B cell (primary cell): Measurements from ENCODE around the gene TXNRD3. TPM values are rescaled to one million over a fixed set of nuclear protein-coding genes. Genes with fewer than 3 reads are reported as not detected.
A peak's percentile ranks its signal among the peaks of the same experiment; 100 is the strongest.

Experiments
- ATAC-seq: fragments of 200-7000 bp; cut with Tn5 transposase; one replicate; pipeline ENCODE4 v1.10.0; 2021; ENCODE audit warnings: low read depth, mild to moderate bottlenecking, moderate number of reproducible peaks, moderate library complexity
- CTCF ChIA-PET: fragments of 350-600 bp; sonication (Branson Sonifier 250); formaldehyde crosslinking; loops from one replicate; lab custom pipeline; 2021; ENCODE audit warnings: antibody characterized with exemption, inconsistent platforms; lab: Charles Lee
- POLR2A ChIA-PET: fragments of 350-600 bp; sonication (Branson Sonifier 250); formaldehyde crosslinking; loops from one replicate; lab custom pipeline; 2021; ENCODE audit warnings: antibody characterized with exemption; lab: Charles Lee
- DNase-seq: peaks from one replicate; pipeline ENCODE4 v3.0.0; 2013
- H2AFZ ChIP-seq: 2 replicates; pipeline ENCODE4 v1.6.1; 2012; ENCODE audit warnings: mild to moderate bottlenecking, low read depth, low read length; ENCODE audit not compliant: insufficient read depth, poor library complexity, severe bottlenecking
- H3K27ac ChIP-seq, 2 donors: 1 replicate in 1 of 2; 2 replicates in 1 of 2; pipeline ENCODE4 v1.5.1; 2012 to 2013; ENCODE audit warnings: low read length in 2 of 2, mild to moderate bottlenecking in 2 of 2, moderate library complexity in 1 of 2
- H3K27me3 ChIP-seq, 4 experiments: fragments of 200-600 bp in 1 of 4; sonication (generic) in 1 of 4; replicated peaks in 1 of 4; 1 replicate in 2 of 4; 2 replicates in 2 of 4; pipeline versions ENCODE4 v1.6.1 to v1.7.0; 2013 to 2016; ENCODE audit warnings: low read length in 3 of 4, mild to moderate bottlenecking in 2 of 4, mixed read lengths in 1 of 4, moderate library complexity in 1 of 4; ENCODE audit not compliant: insufficient read depth in 4 of 4, control insufficient read depth in 3 of 4; ENCODE audit errors: control extremely low read depth in 1 of 4
- H3K36me3 ChIP-seq, 2 experiments: replicated peaks in 1 of 2; 1 replicate in 1 of 2; 2 replicates in 1 of 2; pipeline versions ENCODE4 v1.6.1 to v1.7.1; 2013; ENCODE audit warnings: low read length in 1 of 2; ENCODE audit not compliant: insufficient read depth in 2 of 2, control insufficient read depth in 1 of 2; ENCODE audit errors: control extremely low read depth in 1 of 2, extremely low read depth in 1 of 2
- H3K4me1 ChIP-seq, 2 donors: fragments of 200-600 bp in 1 of 2; sonication (generic) in 1 of 2; 1 replicate in 1 of 2; 2 replicates in 1 of 2; pipeline versions ENCODE4 v1.5.1 to v1.6.1; 2013 to 2017; ENCODE audit warnings: low read length in 2 of 2; ENCODE audit not compliant: control insufficient read depth in 2 of 2, insufficient read depth in 2 of 2
- H3K4me2 ChIP-seq: replicated peaks from 2 replicates; pipeline ENCODE3; 2012; ENCODE audit warnings: mild to moderate bottlenecking, low read depth, low read length; ENCODE audit not compliant: poor library complexity, severe bottlenecking
- H3K4me3 ChIP-seq, 5 experiments: fragments of 200-600 bp in 1 of 5; sonication (generic) in 1 of 5; 1 replicate in 3 of 5; 2 replicates in 2 of 5; pipeline versions ENCODE4 v1.5.1 to v1.7.0; 2011 to 2016; ENCODE audit warnings: low read length in 4 of 5, mild to moderate bottlenecking in 4 of 5, low read depth in 2 of 5, control low read depth in 1 of 5, moderate library complexity in 1 of 5; ENCODE audit not compliant: insufficient read depth in 1 of 5; ENCODE audit errors: control extremely low read depth in 1 of 5, extremely low read depth in 1 of 5
- H3K79me2 ChIP-seq: fragments of 200-600 bp; sonication (generic); one replicate; pipeline ENCODE4 v1.6.0; 2016; ENCODE audit warnings: low read length; ENCODE audit not compliant: control insufficient read depth, insufficient read depth
- H3K9ac ChIP-seq: fragments of 200-600 bp; sonication (generic); 2 replicates; pipeline ENCODE4 v1.6.1; 2017; ENCODE audit warnings: mild to moderate bottlenecking, low read length, moderate library complexity
- H3K9me3 ChIP-seq, 3 donors: one replicate each; pipeline versions ENCODE4 v1.6.1 to v1.7.1; 2013; ENCODE audit warnings: low read length in 2 of 3; ENCODE audit not compliant: control insufficient read depth in 2 of 3, insufficient read depth in 1 of 3; ENCODE audit errors: control extremely low read depth in 1 of 3
- H4K20me1 ChIP-seq: 2 replicates; pipeline ENCODE4 v1.6.0; 2012; ENCODE audit warnings: mild to moderate bottlenecking, low read length; ENCODE audit not compliant: insufficient read depth, control insufficient read depth, poor library complexity, severe bottlenecking
- H3K27ac Mint-ChIP-seq: one replicate; pipeline ENCODE4 v1.8.0; 2021; ENCODE audit warnings: mixed read lengths
- H3K27me3 Mint-ChIP-seq: one replicate; pipeline ENCODE4 v1.8.0; 2021; ENCODE audit warnings: mixed read lengths
- H3K4me1 Mint-ChIP-seq: one replicate; pipeline ENCODE4 v1.8.0; 2021; ENCODE audit warnings: mixed read lengths
- H3K4me3 Mint-ChIP-seq: one replicate; pipeline ENCODE4 v1.8.0; 2021; ENCODE audit warnings: mixed read lengths
- H3K9me3 Mint-ChIP-seq: one replicate; pipeline ENCODE4 v1.8.0; 2022; ENCODE audit warnings: mixed read lengths; ENCODE audit not compliant: insufficient read depth
- CTCF ChIP-seq: fragments of 200-600 bp; IDR thresholded peaks from one replicate; pipeline ENCODE4 v1.8.0; 2022; ENCODE audit warnings: antibody characterized with exemption, mild to moderate bottlenecking
- EZH2 ChIP-seq: IDR thresholded peaks from 2 replicates; pipeline ENCODE4 v1.6.1; 2012; ENCODE audit warnings: borderline replicate concordance, low read depth, mild to moderate bottlenecking, moderate library complexity, low read length; ENCODE audit not compliant: insufficient read depth, poor library complexity, severe bottlenecking
- WGBS: methylation state at CpG from one replicate; pipeline ENCODE4 v1.1.5; 2013; ENCODE audit warnings: missing lambda C conversion rate; ENCODE audit not compliant: insufficient coverage; 5-methylcytosine and 5-hydroxymethylcytosine counted together
- intact Hi-C: fragments of 100-400 bp; cut with micrococcal nuclease; formaldehyde crosslinking; loops from one replicate; pipeline ENCODE4 v1.10.0; 2022
- polyA plus RNA-seq: library from polyadenylated mRNA; depleted of rRNA; stranded (reverse); fragments of >200 nt; gene quantifications from 2 replicates; pipeline ENCODE4 v1.2.3, GENCODE V29; 2012
- total RNA-seq, 2 donors: library from RNA; stranded (reverse); fragments of 120-200 nt in 1 of 2; gene quantifications; 1 replicate in 1 of 2; 2 replicates in 1 of 2; pipeline versions ENCODE4 v1.2.3 to v1.2.4, GENCODE V29; 2013 to 2022

Gene TXNRD3
- total and polyA plus RNA-seq, 2 donors (not counting 1 experiment from before 2014, with no cell fraction given), result 0.15 to 0.99 TPM

GRCh38 chr3:126656371-126657134, 1.6 kb upstream of the TXNRD3 start:
- TF ChIP-seq CTCF, result no peak
- CTCF ChIA-PET, result interaction anchor here (1.0 kb wide), 1 partner anchor 23 kb away, joined by 4 read pairs; no protein-coding TSS in a partner anchor
- DNase-seq (no peak), ATAC-seq (no peak)
- intact Hi-C loops, result no loop called here
- Mint-ChIP-seq H3K27me3 (peaks cover 45% of the 10 kb centered on the region), H3K4me1 (peaks cover 7% of the 10 kb centered on the region), H3K27ac (no peak overlapping the region), H3K9me3 (no peaks in the 10 kb centered on the region), H3K4me3 (peak overlapping the region; percentile 44)
- Histone ChIP-seq H2AFZ (no peak overlapping the region), H3K36me3 (no peaks in the 10 kb centered on the region), H3K4me3 (no peak overlapping the region), H3K27ac (no peak overlapping the region), H3K9ac (no peak overlapping the region), H3K4me1 (peaks cover 3% of the 10 kb centered on the region in 2 donors), H4K20me1 (no peaks in the 10 kb centered on the region), H3K4me2 (no peak overlapping the region), H3K79me2 (no peaks in the 10 kb centered on the region), H3K9me3 (peaks cover 0 to 17% (median 0%) of the 10 kb centered on the region in 3 donors), H3K27me3 (peaks cover 0 to 21% (median 4%) of the 10 kb centered on the region in 4 experiments)
- WGBS, result 39% methylated on average over 6 of the region's 8 CpGs
- POLR2A ChIA-PET, result no interaction called here

- Histone ChIP-seq H4K20me1 (no peaks in the 10 kb centered on the region), H3K9me3 (peaks cover 0 to 17% (median 0%) of the 10 kb centered on the region in 3 donors), H3K9ac (no peak overlapping the region), H3K27ac (no peak overlapping the region), H3K79me2 (no peaks in the 10 kb centered on the region), H3K4me1 (peaks cover 3% of the 10 kb centered on the region in 2 donors), H3K4me2 (no peak overlapping the region), H2AFZ (no peak overlapping the region), H3K4me3 (no peak overlapping the region), H3K36me3 (no peaks in the 10 kb centered on the region), H3K27me3 (peaks cover 0 to 20% (median 4%) of the 10 kb centered on the region in 4 experiments)
- no peak for ATAC-seq
- DNase-seq, result no peak
- peak overlapping the region; percentile 37 for H3K4me3 Mint-ChIP-seq
- CTCF ChIA-PET, result no interaction called here
- peaks cover 42% of the 10 kb centered on the region for H3K27me3 Mint-ChIP-seq
- intact Hi-C loops, result no loop called here
- peaks cover 7% of the 10 kb centered on the region for H3K4me1 Mint-ChIP-seq
- POLR2A ChIA-PET, result no interaction called here
- no peak overlapping the region for H3K27ac Mint-ChIP-seq
- H3K9me3 Mint-ChIP-seq, result no peaks in the 10 kb centered on the region
- 95% methylated on average over 11 of the region's 11 CpGs for WGBS
- TF ChIP-seq CTCF (no peak), EZH2 (no peak)
These were observed 963 bp upstream of the TXNRD3 start for GRCh38 chr3:126655887-126656286.
